ENCODE results near the gene HRH1.

- no peak for TF ChIP-seq POLR2A (IDR thresholded peaks at IDR 0.05)
- TF ChIP-seq, protein P1, sequence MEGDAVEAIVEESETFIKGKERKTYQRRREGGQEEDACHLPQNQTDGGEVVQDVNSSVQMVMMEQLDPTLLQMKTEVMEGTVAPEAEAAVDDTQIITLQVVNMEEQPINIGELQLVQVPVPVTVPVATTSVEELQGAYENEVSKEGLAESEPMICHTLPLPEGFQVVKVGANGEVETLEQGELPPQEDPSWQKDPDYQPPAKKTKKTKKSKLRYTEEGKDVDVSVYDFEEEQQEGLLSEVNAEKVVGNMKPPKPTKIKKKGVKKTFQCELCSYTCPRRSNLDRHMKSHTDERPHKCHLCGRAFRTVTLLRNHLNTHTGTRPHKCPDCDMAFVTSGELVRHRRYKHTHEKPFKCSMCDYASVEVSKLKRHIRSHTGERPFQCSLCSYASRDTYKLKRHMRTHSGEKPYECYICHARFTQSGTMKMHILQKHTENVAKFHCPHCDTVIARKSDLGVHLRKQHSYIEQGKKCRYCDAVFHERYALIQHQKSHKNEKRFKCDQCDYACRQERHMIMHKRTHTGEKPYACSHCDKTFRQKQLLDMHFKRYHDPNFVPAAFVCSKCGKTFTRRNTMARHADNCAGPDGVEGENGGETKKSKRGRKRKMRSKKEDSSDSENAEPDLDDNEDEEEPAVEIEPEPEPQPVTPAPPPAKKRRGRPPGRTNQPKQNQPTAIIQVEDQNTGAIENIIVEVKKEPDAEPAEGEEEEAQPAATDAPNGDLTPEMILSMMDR (IDR thresholded peaks at IDR 0.05), result no peak
These were observed 76.5 kb downstream of the HRH1 start for GRCh38 chr3:11230832-11231231.
